ENCODE data around the gene PLEKHF1. TPM values are rescaled to one million over a fixed set of nuclear protein-coding genes. Genes with fewer than 3 reads are reported as not detected.
A peak's percentile ranks its signal among the peaks of the same experiment; 100 is the strongest.

Gene PLEKHF1
- total RNA-seq, 4 donors from 2014 or later, result 4.3 to 20.8 (median 17.1) TPM

GRCh38 chr19:29680937-29681336, 15.7 kb downstream of the PLEKHF1 start:
- H3K9me3 ChIP-seq, result no peaks in the 10 kb centered on the region
- intact Hi-C loops (cut with DNase I), result no loop called here
- H3K36me3 ChIP-seq, result peaks cover 0 to 21% (median 2%) of the 10 kb centered on the region in 3 donors
- 63 to 78% methylated on average over 3 to 7 of the region's 7 CpGs for WGBS, 2 donors
- DNase-seq, result no peak
- no peak for TF ChIP-seq POLR2A (IDR thresholded peaks at IDR 0.05)
- TF ChIP-seq, protein P1, sequence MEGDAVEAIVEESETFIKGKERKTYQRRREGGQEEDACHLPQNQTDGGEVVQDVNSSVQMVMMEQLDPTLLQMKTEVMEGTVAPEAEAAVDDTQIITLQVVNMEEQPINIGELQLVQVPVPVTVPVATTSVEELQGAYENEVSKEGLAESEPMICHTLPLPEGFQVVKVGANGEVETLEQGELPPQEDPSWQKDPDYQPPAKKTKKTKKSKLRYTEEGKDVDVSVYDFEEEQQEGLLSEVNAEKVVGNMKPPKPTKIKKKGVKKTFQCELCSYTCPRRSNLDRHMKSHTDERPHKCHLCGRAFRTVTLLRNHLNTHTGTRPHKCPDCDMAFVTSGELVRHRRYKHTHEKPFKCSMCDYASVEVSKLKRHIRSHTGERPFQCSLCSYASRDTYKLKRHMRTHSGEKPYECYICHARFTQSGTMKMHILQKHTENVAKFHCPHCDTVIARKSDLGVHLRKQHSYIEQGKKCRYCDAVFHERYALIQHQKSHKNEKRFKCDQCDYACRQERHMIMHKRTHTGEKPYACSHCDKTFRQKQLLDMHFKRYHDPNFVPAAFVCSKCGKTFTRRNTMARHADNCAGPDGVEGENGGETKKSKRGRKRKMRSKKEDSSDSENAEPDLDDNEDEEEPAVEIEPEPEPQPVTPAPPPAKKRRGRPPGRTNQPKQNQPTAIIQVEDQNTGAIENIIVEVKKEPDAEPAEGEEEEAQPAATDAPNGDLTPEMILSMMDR (IDR thresholded peaks at IDR 0.05), result no peak
- H3K4me1 ChIP-seq, result peaks cover 19 to 78% (median 59%) of the 10 kb centered on the region in 3 donors
- no peaks in the 10 kb centered on the region for H3K27me3 ChIP-seq
- H3K4me3 ChIP-seq, result peak overlapping the region in 1 of 4 donors; percentile 11
- peak overlapping the region; percentile 48 to 84 (median 76) for H3K27ac ChIP-seq

DNA sequence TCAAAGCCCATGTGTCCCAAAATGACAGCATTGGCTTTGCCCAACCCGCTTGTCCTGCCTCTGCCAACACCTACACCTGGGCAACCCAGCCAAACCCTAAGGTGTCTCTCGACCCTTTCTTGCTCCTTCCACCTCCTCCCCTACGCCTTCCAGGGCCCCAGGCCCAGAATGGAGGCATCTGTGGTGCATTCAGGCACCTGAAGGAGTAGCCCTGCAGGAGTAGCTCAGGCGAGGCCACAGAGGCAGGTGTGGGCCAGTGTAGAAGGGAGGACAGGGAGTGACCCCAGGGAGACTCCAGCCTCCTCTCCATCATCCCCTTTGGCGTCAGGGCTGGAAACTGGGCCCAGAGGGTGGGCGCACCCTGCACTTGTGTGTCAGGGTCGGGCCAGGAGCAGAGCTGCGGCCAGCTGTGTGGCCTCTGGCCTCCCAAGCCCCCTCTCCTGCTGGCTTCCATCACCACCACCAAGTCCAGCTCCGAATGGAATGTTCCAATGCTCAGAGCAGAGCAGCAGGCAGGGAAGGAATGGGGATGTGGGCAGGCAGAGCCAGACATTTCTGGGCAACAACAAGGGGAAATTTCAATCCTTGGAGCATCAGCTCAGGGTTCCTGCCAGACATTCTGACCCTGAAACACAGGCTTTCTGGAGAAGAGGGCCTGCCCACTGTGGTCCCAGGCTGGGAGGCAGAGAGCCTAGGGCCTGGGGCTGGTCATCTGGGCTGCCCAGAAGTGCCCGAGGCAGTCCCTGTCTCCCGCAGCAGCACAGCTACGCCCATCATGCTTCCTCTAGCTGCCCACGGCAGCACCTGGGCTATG, 16.4 kb downstream of the PLEKHF1 start:
- H3K9me3 ChIP-seq, result no peaks in the 10 kb centered on the region
- TF ChIP-seq, protein P1 (IDR thresholded peaks at IDR 0.05), result no peak
- TF ChIP-seq POLR2A (IDR thresholded peaks at IDR 0.05), result no peak
- H3K27ac ChIP-seq, result peak overlapping the region; percentile 62 to 84 (median 76)
- peaks cover 15 to 71% (median 54%) of the 10 kb centered on the region in 3 donors for H3K4me1 ChIP-seq
- no peaks in the 10 kb centered on the region for H3K27me3 ChIP-seq
- intact Hi-C loops (cut with DNase I), result no loop called here
- no peak overlapping the region for H3K4me3 ChIP-seq
- WGBS, 2 donors, result 60% methylated on average over 8 of the region's 13 CpGs; no CpG with 5 or more reads in 1 of the 2 donors
- no peak for DNase-seq
- H3K36me3 ChIP-seq, result peaks cover 0 to 14% (median 0%) of the 10 kb centered on the region in 3 donors

DNA sequence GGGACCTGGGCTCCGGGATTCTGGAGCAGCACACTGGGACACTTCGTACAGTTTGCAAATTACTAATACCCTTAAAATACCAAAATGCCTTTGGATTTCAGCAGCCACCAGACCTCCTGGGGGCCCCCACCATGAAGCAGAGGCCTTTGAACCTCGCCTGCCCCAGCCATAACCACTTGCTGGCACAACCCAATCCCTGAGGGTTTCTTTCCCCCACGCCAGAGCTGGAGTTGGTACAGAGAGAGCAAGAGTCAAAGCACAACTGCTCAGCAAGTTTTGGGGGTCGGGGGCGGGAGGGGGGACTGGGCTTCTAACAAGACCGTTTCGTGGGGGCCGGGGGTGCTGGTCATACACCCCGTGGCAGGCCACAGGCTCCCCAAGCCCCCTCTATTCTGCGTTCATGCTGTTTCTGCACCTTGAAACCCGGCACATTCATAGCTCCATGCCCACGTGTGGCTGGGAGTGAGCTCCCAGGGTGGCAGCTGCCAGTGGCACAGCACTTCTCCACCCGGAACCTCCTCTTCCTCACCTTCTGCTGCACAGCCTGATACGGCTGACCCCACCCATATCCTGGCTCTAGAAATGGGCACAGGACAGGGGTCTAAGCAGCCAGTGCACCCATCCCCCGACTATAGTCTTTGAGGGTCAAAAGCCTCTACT, 17.1 kb downstream of the PLEKHF1 start:
- Histone ChIP-seq H3K9me3 (no peaks in the 10 kb centered on the region), H3K27me3 (no peaks in the 10 kb centered on the region), H3K36me3 (peaks cover 0 to 7% (median 0%) of the 10 kb centered on the region in 3 donors), H3K27ac (peak overlapping the region; percentile 62 to 84 (median 76)), H3K4me3 (no peak overlapping the region), H3K4me1 (peaks cover 8 to 64% (median 47%) of the 10 kb centered on the region in 3 donors)
- intact Hi-C loops (cut with DNase I), result no loop called here
- no peak for DNase-seq
- 51 to 83% methylated on average over 6 to 10 of the region's 16 CpGs for WGBS, 2 donors
- no peak for TF ChIP-seq POLR2A (IDR thresholded peaks at IDR 0.05)
- TF ChIP-seq, protein P1 (IDR thresholded peaks at IDR 0.05), result no peak

GRCh38 chr19:29683009-29683408, 17.7 kb downstream of the PLEKHF1 start:
- no peak overlapping the region for H3K4me3 ChIP-seq
- H3K27ac ChIP-seq, result peak overlapping the region in 2 of 4 donors; percentile 72 to 80
- 75% methylated on average over 9 of the region's 10 CpGs; no CpG with 5 or more reads in 1 of the 2 donors for WGBS, 2 donors
- H3K36me3 ChIP-seq, result peaks cover 0 to under 1% (median 0%) of the 10 kb centered on the region in 3 donors
- TF ChIP-seq, protein P1 (IDR thresholded peaks at IDR 0.05), result no peak
- TF ChIP-seq POLR2A (IDR thresholded peaks at IDR 0.05), result no peak
- intact Hi-C loops (cut with DNase I), result no loop called here
- DNase-seq, result no peak
- no peaks in the 10 kb centered on the region for H3K9me3 ChIP-seq
- no peaks in the 10 kb centered on the region for H3K27me3 ChIP-seq
- peaks cover 8 to 63% (median 44%) of the 10 kb centered on the region in 3 donors for H3K4me1 ChIP-seq

- H3K9me3 ChIP-seq, result peaks cover 0 to 6% (median 0%) of the 10 kb centered on the region in 3 donors
- H3K4me1 ChIP-seq, result peaks cover 8 to 45% (median 21%) of the 10 kb centered on the region in 3 donors
- H3K36me3 ChIP-seq, result no peaks in the 10 kb centered on the region
- H3K27ac ChIP-seq, result no peak overlapping the region
- no peak for TF ChIP-seq POLR2A (IDR thresholded peaks at IDR 0.05)
- TF ChIP-seq, protein P1 (IDR thresholded peaks at IDR 0.05), result no peak
- H3K27me3 ChIP-seq, result no peaks in the 10 kb centered on the region
- intact Hi-C loops (cut with DNase I), result no loop called here
- DNase-seq, result no peak
- H3K4me3 ChIP-seq, result no peak overlapping the region
- 28 to 51% methylated on average over 7 of the region's 7 CpGs for WGBS, 2 donors
These were observed 20.1 kb downstream of the PLEKHF1 start for GRCh38 chr19:29685326-29685725.
